AG04449 (cell line): ENCODE measurements around the gene RASGRP2.

Experiments
- CTCF ChIA-PET: fragments of 350-600 bp; formaldehyde crosslinking; extraction: SDS; loops from one replicate; lab custom pipeline; 2021; ENCODE audit warnings: antibody characterized with exemption; lab: Yijun Ruan, JAX
- POLR2A ChIA-PET: fragments of 400-600, 350-600 bp; formaldehyde crosslinking; extraction: SDS; loops from one replicate; lab custom pipeline; 2020; ENCODE audit warnings: antibody characterized with exemption, inconsistent platforms; lab: Yijun Ruan, JAX
- DNase-seq: peaks from one replicate; pipeline ENCODE4 v3.0.0-alpha.2; 2010; ENCODE audit warnings: low read depth, low spot score
- H3K4me3 ChIP-seq: 2 replicates; pipeline ENCODE4 v1.5.1; 2011; ENCODE audit warnings: low read depth, mild to moderate bottlenecking, control low read depth, low read length
- TF ChIP-seq, protein P1 (sequence below): IDR thresholded peaks from one replicate; pipeline ENCODE4 v1.5.1; 2011; ENCODE audit warnings: mild to moderate bottlenecking, moderate library complexity, low read length, control low read depth, inconsistent platforms; ENCODE audit not compliant: insufficient read depth; ENCODE audit errors: missing control alignments

RASGRP2 gene

DNA sequence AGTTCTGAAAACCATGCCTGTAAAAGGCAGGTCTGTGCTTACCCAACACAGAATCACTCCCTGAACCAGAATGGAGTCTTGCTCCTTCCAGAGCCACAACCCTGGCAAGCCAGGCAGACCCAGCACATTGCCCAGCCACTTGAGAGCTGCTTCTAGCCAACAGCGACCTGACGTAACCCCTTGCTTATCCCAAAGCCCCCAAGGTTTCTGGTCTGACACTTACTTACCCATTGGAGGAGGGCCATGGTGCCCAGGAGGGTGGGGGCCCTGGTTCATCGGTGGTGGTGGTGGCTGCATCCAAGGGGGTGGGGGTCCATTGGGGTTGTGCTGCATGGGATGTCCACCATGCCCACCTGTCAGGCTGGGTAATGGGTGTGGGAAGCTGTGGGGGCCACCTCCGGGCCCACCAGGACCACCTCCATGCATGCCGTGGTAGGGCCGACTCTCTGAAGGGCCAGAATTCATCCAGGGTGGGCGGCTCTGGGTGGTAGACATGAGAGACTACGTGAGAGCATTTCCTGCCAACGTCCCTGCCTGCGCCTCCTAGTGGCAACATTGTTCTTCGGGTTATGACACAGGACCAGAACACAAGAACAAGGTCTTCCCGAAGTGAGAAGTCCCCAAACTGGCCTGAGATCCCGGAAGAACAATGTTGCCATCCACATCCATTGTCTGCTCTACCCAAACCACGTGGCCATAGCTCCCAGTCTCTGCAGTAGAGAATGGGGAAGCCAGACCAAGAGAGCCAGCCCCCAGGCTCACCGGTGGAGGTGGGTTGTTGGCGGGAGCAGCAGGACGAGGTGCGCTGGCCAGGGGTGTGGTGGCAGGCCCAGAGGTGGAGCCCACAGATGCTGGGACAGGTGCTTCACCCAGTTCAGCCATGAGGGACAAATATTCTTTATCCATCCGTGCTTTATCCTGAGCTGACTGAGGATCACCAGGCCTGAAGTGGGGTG is 23.7 kb upstream of the RASGRP2 start:
- DNase-seq: no peak
- CTCF ChIA-PET: interaction anchor here (0.8 to 2.8 kb wide), 10 partner anchors 8 to 79 kb away, joined by 3 to 29 read pairs (median 4); partner anchors contain the start of genes PYGM, RASGRP2 and SF1
- POLR2A ChIA-PET: no interaction called here
- TF ChIP-seq, protein P1, sequence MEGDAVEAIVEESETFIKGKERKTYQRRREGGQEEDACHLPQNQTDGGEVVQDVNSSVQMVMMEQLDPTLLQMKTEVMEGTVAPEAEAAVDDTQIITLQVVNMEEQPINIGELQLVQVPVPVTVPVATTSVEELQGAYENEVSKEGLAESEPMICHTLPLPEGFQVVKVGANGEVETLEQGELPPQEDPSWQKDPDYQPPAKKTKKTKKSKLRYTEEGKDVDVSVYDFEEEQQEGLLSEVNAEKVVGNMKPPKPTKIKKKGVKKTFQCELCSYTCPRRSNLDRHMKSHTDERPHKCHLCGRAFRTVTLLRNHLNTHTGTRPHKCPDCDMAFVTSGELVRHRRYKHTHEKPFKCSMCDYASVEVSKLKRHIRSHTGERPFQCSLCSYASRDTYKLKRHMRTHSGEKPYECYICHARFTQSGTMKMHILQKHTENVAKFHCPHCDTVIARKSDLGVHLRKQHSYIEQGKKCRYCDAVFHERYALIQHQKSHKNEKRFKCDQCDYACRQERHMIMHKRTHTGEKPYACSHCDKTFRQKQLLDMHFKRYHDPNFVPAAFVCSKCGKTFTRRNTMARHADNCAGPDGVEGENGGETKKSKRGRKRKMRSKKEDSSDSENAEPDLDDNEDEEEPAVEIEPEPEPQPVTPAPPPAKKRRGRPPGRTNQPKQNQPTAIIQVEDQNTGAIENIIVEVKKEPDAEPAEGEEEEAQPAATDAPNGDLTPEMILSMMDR: peak; percentile 69
- no peak overlapping the region for H3K4me3 ChIP-seq

DNA sequence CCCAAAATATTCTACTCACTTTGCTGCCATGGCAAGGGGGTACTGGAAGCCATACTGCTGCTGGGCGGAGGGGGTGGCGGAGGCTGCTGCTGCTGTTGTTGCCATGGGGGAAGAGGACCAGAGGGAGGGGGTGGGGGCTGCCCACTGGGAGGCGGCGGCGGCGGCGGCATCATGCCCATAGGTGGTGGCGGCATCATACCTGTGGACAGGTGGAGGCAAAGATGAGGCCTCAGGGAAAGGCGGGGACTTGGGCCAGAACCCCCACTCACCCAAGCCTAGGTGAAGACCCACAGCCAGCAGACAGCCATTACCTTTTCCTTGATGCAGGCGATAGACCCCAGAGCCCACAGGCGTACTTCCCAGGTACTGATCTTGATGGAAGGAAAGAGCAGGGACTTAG is 22.9 kb upstream of the RASGRP2 start:
- DNase-seq: no peak
- ChIA-PET POLR2A (no interaction called here), CTCF (interaction anchor here (0.9 to 3.9 kb wide), 6 partner anchors 8 to 23 kb away, joined by 3 to 34 read pairs (median 6); partner anchors contain the start of genes RASGRP2 and SF1)
- TF ChIP-seq, protein P1: no peak
- H3K4me3 ChIP-seq: no peak overlapping the region

DNA sequence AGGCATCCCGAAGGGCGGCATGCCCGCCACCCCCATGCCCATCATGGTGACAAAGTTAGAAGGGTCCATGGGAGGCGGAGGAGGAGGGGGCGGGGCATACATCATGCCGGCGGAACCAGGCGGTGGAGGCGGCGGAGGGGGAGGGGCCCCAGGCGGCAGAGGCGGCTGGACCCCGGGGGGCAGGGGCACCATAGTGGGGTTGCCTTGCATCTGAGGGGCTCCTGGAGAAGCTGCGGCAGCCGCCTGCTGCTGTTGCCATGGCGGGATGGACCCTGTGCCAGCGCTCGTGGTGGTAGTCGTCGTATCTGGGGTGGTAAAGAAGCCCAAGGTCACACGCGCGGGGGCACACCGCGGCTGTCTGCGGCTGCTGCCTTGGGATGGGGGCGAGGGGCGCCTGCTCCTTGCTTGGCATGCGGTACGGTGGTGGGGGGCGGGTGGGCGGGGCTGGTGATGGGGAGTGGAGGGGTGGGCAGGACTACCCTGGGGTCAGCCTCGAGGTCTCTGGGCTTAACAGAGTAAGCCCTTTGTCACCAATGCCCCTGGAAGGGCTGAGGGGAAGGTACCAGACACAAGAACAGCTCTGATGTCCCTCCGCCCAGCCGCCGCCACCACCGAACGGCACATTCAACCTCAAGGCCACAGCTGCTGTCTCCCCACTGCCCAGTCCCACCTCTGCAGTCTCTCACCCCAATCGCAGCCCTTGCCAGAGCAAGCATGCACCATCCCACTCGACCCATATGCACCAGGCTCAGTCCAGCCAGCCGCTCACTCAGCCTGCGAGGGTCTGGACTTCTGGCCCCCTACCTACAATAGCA is 22.1 kb upstream of the RASGRP2 start:
- POLR2A ChIA-PET: no interaction called here
- TF ChIP-seq, protein P1: no peak
- no peak for DNase-seq
- H3K4me3 ChIP-seq: no peak overlapping the region
- CTCF ChIA-PET: interaction anchor here (1.1 to 3.9 kb wide), 3 partner anchors 9 to 22 kb away, joined by 5 to 34 read pairs (median 6); partner anchors contain the start of gene RASGRP2

DNA sequence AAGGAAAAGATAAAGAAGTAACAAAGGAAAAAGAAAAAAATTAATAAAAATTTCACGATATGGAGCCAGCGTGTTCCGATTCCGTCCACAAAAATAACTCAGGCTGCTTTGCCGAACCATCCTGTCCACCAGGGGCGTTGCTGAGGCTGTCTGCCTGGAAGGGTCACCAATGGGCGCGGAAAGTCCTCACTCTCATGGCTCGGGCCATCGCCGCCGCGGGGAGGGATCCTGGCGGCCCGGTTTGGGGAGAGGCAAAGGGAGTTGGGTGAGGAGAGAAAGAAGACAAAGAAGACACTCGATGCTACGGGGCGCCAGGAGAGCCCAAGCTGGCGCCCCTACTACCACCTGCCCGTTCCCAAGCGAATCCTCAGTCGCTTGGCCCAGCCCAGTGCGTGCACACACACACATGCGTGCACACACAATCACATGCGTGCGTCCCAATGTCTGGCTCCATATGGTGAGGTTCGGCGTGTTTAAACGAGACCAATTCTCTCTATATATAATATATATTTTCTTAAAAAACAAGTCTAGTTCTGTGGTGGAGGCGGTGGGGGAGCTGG is 21.4 kb upstream of the RASGRP2 start:
- DNase-seq: no peak
- no peak overlapping the region for H3K4me3 ChIP-seq
- TF ChIP-seq, protein P1: no peak
- ChIA-PET CTCF (interaction anchor here (1.1 to 3.9 kb wide), 3 partner anchors 9 to 21 kb away, joined by 3 to 34 read pairs (median 5); partner anchors contain the start of gene RASGRP2), POLR2A (no interaction called here)

DNA sequence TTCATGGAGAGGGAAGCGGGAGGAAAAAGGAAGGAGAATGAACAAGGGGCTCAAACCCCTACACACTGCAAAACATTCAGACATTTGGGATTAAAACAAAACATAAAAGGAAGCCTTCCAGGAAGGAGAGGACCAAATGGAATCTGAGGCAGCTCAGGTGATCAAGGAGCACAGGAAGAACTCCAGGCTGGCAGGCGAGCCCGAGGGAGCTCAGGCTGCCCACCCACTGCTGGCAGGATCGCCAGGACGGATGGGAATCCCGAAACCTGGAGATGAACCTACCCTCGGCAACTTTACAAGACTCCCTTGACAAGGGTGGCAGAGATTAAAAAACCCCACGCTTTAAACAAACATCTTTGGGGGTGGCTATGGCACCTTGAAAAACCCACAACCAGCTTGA is 20.8 kb upstream of the RASGRP2 start:
- no peak for DNase-seq
- ChIA-PET POLR2A (no interaction called here), CTCF (interaction anchor here (1.2 to 3.9 kb wide), 2 partner anchors 10 to 12 kb away, joined by 3 to 34 read pairs; no protein-coding TSS in a partner anchor)
- no peak overlapping the region for H3K4me3 ChIP-seq
- TF ChIP-seq, protein P1: no peak
